Tongue (tissue), 2 donors: ENCODE measurements around the gene ABLIM1. TPM values are rescaled to one million over a fixed set of nuclear protein-coding genes. Genes with fewer than 3 reads are reported as not detected.

Source experiments
- DNase-seq: peaks from one replicate; pipeline ENCODE4 v3.0.0-alpha.2; 2015
- total RNA-seq: library from RNA; depleted of rRNA; stranded (reverse); fragments of >200 nt; gene quantifications from one replicate; pipeline ENCODE4 v1.2.3, GENCODE V29; 2014

Gene ABLIM1
- total RNA-seq, 1 donor from 2014 or later = 70.6 TPM

DNA sequence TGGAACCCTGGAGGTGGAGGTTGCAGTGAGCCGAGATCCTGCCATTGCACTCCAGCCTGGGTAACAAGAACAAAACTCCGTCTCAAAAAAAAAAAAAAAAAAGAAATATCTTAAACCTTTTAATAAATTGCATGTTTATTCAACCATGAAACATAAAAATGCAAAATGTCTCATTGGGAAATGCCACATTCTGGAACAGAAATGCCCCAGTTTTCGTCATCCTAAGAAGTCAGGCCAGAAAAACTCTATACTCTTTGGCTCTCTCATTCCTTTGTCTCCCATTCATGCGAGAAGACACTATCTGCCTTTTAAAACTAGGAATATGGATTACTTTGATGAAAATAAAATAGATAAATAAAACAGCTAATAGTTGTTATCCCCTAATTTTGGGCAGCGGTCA, 21.5 kb upstream of the ABLIM1 start:
- no peak for DNase-seq

DNA sequence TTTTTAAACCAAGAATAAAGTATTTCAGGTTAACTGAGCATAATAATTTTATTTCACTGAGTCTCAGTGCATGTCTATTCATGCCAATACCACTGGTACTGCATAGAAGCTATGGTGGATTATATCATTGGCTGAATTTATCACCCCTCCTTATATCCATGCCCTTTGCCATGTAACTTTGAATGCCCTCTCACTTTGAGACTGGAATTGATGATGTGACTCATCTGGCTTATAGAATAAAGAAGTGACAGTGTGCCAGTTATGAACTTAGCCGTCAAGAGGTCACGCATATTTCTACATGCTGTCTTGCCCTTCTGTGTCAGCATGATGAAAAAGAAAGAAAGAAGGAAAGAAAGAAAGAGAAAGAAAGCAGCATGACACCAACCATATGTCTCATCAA, 20.7 kb upstream of the ABLIM1 start:
- DNase-seq = no peak

DNA sequence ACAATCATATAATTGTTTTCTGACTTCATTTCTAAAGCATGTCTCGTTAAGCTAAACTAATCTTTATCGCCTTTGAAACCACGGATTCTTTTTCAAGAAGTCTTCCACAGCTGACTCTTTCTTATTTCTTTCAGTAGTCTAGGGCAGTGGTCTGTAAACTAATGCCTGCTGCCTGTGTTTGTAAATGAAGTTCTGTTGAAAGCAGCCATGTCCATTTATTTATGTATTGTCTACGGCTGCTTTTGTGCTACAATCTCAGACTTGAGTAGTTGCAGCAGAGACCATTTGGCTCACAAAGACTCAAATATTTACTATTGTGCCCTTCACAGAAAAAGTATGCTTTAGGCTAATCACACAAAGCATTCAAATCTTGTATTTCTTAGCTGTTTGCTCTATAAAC, 20.3 kb upstream of the ABLIM1 start:
- DNase-seq = no peak

DNA sequence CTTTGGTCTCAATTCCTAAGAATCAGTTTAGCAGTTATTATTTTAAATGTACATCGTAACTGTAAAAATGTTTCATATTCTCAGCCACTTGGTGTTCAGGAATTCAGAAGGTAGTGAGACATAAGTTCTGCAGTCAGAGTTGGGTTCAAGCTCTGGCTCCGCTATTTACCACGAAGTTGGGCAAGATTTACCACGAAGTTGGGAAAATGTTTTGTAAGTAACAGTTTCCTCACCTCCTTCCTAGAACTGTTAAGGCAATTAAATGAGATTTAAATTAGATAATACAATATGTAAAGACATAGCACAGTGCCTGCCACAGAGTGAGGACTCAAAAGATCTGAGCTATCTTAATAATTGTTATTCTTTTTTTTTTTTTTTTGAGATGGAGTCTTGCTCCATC, 16.3 kb upstream of the ABLIM1 start:
- DNase-seq = no peak

DNA sequence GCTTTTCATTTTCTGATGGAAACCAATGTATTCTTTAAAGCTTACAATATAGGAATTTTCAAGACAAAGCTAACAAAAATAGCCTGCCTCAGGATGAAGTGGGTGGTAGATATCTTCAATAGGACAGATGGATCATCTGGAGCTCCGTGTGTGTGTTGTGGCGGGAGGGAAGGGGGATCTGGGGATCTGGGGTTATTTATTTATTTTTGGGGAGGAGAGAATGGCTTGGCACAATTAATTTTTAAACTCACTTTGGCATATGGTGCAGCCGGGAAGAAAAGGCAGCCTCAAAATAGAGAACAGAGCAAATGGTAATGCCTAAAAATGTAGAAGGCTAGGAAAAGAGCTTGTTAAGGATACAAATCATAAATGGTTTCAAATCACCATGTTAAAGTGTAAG, 11.6 kb upstream of the ABLIM1 start:
- DNase-seq = no peak

DNA sequence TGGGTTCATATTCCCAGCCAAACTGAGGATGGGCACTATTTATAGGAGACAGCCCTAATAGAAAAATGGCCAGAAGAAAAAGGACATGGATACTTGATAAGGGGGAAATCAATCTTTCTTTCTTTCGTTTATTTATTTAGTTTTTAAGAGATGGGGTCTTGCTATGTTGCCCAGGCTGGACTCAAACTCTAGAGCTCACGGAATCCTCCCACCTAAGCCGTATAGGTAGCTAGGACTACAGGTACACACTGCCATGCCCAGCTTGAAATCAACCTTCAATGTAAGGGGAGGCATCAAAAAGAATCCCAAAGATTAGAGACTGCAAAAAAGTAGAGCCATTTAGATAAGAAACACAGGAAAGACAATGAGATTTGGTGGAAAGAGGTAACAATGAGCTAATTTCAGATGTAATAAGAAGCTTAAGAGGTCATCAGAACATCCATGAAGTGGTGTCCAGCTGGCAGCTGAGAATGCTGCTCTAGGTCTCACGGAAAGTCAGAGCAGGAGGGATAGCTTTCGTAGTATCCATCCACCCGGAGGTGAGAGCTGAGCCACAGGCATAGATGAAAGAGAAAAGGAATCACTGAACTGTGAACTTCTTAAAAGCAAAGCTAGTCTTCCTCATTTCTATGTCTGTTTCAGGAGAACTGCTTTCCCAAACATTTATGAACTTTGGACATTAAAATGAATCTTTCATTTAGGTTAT, 10.5 kb upstream of the ABLIM1 start:
- DNase-seq = no peak

DNA sequence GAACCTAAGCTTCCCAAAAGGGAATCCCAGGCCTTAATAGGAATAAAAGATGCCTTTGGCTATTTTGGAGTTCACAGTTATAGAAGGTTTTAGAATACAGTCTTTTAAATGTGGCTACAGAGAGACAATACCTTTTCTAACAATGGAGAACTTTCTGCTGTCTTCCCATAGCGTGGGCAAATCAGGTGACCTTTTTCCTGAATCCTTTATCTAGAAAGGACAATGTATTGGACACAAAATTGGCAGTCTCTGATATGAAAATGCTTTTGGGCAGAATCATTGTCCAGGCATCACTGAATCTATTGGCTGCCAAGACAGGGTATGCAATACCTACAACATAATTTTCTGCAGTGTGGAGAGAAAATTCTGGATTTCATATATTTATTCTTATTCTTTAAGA, 7.8 kb upstream of the ABLIM1 start:
- no peak for DNase-seq

DNA sequence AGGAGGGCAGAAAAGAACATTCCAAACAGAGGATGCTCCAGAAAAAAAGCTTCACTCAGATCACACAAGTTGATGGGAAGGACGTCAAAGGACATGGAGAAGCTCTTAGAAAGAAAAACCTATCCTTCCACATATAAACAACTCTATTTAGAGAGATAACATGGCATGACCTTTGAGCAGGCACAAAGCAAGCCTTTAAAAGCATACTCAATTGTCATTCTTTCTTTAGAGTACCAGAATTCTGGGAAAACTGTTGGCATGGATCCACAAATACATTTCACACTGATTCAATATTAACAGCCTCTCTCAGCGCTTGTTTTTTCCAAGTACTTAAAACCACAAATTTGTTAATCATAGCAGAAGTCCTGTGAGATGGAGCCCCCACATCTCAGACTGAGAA, 7.3 kb upstream of the ABLIM1 start:
- DNase-seq = no peak

DNA sequence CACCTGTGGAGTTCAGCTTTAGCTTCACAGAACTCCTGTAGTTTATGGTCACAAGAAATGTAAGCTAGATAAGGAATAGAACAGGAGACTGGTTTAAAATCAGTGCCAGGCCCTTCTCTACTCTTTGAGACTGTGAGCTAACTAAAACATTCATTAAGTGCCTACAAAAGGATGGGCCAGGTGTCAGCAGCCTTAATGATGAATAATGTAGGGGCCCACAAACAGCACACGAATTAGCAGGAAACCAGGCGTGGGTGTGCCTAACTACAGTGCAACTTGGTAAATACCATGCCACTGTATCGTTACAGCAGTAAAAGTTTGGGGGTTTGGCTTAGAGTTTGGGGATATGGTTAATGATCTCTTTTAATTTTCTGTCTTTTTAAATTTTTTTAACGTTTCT, 6.1 kb upstream of the ABLIM1 start:
- no peak for DNase-seq

DNA sequence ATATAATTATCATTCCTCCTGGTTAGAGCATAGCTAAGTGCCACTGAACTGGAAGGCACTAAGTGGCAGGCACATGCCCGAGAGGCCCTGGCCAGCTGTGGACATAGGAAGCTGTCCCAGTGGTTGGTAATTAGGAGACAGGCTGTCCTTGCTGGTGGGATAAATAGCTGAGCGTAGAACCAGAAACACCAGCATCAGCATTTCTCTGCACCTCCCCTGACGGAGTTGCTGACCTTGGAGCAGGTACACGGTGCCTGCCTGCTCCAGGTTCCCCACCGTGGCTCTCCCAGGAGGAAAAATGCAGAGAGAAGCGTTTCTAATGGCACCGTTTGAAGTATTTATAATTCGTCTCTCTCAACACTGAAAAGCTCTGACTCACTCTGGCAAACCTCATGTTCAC, 5.6 kb upstream of the ABLIM1 start:
- DNase-seq = no peak

DNA sequence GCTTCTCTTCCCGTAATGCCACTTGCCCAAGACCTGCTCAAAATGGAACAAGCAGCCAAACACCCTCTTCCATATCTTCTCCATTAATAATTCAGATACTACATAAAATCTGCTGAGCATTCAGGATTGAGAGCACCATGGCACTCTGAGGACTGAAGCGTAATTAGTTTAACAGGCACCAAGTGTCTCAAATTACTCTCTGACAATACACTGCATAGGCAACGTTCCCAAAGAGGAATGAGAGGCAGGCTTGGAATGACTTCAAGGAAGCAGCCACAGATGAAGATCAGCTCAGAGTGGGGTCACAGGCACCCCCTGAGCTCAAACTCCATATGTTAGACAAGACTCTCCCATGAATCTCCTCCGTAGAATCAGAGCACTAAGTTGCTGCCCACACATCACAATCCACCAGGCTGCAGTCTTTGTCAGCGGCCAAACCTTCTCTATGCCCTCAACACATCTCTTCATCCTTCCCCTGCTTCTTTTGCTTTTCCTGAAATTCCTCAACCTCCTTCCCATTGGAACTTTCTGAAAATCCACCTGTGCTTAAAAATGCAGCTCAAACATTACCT, 4.7 kb upstream of the ABLIM1 start:
- no peak for DNase-seq

DNA sequence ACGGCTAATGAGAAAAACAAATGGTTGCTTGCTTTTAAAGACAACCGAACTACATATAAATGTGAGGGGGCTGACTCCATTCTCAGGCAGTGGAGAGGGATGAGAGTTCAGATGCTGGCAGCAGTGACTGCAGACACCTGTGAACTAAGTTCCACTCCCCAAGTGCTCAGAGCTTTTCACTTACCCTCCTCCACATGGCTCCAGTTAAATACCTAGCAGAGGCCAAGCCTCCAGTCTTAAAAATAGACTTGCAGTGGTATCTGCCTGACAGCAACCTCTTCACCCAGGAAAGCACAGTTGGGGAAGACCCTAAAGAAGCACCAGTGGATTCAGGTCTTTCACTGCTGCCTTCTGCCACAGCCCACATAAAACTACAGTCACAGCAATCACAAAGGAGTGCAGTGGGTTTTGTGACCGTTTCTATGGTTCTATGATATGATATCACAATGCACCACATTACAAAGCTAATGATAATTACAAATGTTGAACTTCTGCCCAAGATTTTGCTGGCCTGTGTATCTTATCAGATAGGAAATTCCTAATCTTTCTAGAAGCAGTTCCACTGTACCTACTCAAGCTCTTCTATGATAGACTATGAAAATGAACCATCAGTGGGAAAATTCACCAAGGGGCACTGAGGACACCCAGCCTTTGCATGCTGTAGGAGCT, 3.3 kb upstream of the ABLIM1 start:
- DNase-seq = no peak

DNA sequence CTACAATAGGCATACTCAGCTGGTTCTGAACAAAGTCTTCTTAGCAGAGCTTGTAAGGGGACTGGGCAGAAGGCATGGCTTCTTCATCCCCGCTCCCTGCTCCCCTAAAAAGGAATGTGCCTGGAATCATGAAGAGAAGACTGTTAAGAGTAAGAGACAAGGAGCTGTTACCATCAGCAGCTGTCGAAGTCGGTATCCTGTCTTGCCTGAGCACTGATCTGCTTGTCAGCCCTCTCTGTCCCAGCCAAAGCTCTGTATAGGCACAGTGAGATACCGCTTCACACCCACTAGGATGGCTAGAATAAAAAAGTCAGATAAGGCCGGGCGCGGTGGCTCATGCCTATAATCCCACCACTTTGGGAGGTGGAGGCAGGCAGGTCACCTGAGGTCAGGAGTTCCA, 2.4 kb downstream of the ABLIM1 start:
- DNase-seq = no peak

DNA sequence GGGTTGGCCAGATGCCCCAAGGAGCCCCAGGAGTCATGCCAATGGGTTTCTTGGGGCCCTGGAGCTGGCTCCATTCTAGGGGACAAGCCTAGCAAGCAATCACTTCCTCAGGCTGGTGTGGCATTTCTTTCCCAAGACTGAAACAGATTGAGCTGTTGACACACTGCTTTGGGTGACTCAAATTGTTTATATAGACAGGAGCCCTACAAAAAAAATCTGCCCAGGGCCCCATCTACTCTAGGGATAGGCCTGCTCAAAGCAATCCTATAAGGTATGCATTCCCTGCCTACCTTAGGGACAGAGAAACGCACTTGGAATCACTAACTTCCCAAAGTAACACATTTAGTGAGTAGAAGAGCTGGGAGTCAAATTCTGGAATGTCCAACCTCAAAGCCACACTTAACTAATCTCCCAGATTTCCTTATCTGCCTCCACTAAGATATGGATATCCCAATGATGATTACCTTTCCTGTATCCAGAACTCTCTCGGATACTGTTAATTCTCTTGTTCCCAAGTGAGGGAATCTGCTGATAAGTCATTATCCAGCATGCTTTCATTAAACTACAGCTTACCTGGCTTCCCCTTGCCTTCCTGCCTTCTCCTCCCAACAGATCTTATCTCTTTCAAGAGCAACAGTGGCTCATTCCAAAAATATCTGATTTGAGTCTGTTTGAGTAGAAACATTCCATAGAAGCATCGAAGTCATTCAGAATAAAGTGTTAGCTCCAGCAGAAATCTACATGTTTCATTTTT, 3.1 kb downstream of the ABLIM1 start:
- no peak for DNase-seq

DNA sequence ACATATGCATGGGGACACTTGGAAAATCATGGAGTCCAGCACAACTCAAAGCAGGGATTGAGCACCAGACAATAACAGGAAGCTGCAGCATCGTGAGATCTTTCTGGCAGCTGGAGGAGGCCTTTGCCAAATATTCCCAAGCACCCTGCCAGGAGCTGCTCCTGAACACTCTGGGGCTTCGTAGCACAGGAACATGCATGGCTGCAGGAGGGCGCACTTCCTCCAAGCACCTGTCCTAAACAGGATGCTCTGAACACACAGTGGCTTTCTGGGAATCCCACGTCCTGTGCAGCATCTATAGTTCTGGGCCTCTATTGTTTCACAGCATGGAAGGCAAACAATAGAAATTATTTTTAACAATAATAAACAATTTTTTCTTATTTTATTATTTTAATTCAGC, 4.1 kb downstream of the ABLIM1 start:
- DNase-seq = peak; percentile 21

DNA sequence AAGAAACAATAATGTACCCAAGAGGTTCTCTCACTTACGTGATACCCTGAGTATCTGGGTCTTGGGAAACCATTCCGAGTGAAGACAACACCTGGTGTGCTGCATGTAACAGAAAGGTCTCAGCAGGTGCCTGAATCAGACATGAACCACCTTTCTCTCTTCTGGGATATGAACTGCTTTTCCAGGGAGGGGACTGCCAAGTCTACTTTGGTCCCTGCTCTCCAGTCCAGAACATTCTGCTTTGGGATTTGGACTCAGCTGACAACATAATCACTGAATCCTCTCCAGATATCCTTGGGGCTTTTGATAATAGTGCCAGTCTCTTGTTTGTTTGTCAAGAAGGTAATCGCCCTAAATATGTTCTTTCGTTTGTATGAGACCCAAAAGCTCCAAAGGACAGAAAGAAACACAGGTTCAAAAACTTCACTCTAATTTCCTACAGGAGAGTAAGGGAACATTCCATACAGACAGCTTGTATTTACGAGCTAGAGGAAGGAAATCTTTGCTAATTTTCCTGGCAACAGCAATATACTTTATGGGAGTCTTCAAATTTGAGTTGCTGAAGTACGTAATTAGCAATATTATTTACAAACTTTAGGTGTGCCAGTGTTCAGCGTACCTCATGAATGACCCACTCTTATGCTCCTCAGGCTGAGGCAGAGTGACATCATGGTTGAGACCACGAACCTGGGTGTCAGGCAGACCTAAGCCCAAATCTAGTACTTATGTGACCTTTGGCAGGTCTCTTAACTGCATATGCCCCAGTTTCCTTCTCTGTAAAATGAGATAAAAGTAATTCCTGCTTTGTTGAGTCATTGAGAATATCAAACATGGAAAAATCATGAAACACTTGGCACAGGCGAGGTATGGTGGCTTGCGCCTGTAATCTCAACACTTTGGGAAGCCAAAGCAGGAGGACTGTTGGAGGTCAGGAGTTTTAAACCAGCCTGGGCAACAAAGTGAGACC, 5.4 kb downstream of the ABLIM1 start:
- DNase-seq = no peak

DNA sequence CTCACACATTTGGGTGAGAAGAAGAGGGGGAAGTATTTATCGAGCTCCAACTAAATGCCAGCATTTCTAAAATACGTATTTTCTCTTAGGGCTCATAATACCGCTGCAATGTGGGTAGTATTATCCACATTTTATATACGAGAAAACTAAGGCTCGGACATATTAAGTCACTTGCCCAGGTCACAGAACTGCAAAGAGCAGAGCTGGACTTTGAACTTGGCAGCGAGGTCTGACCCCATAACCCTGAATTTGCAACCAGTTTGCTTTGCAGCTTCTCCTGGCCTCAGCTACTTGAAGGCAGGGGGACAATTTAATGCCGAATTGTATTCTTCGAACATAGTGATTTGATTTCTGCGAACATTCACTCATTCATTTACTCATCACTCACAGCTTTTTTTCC, 7.2 kb downstream of the ABLIM1 start:
- no peak for DNase-seq

DNA sequence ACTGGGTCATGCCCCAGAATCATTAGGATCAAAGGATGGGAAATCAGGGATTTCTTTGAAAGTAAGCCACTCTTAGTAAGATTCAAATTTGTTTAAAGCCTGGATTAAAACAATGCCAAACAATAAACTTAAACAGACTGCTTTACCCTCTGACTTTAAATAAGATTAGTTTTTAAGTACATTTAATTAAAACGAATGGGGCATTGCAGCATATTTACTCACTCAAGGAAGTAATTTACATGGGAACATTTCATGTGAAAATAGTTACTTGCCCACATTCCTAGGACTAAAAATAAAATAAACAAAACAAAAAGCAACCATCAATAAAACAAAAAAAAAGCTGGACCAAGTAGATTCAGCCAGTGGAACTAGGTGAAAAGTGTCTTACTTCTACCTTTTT, 7.8 kb downstream of the ABLIM1 start:
- no peak for DNase-seq

DNA sequence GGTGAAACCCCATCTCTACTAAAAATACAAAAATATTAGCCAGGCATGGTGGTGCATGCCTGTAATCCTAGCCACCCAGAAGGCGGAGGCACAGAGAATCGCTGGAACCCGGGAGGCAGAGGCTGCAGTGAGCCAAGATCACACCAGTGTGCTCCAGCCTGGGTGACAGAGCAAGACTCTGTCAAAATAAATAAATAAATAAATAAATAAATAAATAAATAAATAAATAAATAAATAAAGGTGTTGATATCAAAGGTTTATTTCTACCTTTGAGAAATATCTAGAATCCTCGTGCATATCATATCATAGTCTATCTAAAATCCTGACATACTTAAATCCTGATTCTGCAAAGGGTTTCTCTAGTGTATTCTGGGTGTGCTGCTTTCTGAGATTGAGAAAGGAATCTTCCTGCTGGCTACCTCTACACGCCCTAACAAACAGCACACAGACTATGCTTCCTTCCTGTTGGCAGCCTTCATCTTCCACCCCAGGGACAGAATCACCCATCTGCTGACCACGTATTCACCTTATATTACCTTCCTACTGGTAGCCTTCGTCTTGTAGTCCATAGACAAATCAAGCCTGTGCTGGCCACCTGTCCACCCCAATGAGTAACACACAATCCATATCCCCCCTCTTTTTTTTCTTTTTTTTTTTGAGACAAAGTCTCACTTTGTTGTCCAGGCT, 8.7 kb downstream of the ABLIM1 start:
- no peak for DNase-seq

DNA sequence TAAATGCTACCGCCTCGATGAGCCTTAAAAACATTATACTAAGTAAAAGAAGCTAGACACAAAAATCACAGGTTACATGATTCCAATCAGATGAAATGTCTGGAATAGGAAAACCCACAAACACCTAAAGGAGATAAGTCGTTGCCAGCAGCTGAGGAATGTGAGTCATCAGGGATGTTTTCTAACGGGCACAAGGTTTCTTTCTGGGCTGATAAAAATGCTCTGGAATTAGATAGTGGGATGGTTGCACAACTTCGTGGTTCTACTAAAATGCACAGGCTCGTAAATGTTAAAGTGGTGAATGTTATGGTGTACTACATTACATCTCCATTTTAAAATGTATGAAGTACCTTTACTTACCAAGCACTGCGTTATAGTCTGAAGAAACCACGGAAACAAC, 9.7 kb downstream of the ABLIM1 start:
- DNase-seq = no peak

DNA sequence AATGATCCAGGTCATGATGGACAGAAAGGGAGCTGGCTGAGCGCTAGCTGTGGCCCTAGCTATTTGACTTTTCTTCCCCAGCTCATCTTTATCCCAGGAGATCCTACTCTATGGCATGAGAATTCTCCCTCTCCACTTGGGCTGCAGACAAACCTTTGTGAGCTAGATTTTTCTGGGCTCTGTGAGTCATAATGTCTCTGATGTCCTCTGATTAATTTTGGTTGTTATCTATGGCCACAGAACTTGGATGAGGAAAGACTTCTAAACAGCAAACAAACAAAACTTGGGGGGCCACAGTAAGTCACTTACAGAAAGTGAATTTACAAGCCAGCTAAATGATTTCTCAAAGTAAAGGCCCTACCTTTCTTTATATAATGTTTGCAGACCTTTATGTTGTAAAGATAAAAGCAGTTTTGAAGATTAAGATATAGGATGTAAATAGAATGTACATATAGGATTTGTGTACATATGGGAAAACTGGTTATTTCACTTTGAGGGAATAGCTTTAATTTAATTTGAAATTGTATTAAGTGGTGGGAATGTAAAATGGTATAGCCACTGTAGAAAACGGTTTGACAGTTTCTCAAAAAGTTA, 10.4 kb downstream of the ABLIM1 start:
- no peak for DNase-seq
